NT2/D1 (cell line): ENCODE data around the gene SDHAF4.
"Not testable (repeated sequence)": the region's sequence is repeated elsewhere in the genome, so short reads cannot be mapped to it uniquely, and the experiment has no call there.

ENCODE experiments used
- DNase-seq: peaks from one replicate; pipeline ENCODE4 v3.0.0-alpha.2; 2011; ENCODE audit warnings: low read depth, low spot score
- H3K27me3 ChIP-seq: 2 replicates; pipeline ENCODE4 v1.6.0; 2011; ENCODE audit warnings: mild to moderate bottlenecking; ENCODE audit not compliant: insufficient read length, insufficient read depth
- H3K36me3 ChIP-seq: 2 replicates; pipeline ENCODE4 v1.6.1; 2011; ENCODE audit warnings: mild to moderate bottlenecking, low read length, mixed read lengths; ENCODE audit not compliant: insufficient read depth, insufficient read length
- H3K4me1 ChIP-seq: 2 replicates; pipeline ENCODE4 v1.5.1; 2011; ENCODE audit not compliant: insufficient read depth, insufficient read length
- H3K4me3 ChIP-seq: 2 replicates; pipeline ENCODE4 v1.5.1; 2011; ENCODE audit warnings: low read depth; ENCODE audit not compliant: insufficient read length
- H3K9ac ChIP-seq: 2 replicates; pipeline ENCODE4 v1.6.0; 2011; ENCODE audit warnings: low read depth; ENCODE audit not compliant: insufficient read length
- H3K9me3 ChIP-seq: 2 replicates; pipeline ENCODE4 v1.5.1; 2011; ENCODE audit warnings: mild to moderate bottlenecking, low read length; ENCODE audit not compliant: insufficient read depth
- SUZ12 ChIP-seq: IDR thresholded peaks from 2 replicates; pipeline ENCODE4 v1.6.1; 2011; ENCODE audit not compliant: insufficient read length, insufficient read depth; ENCODE audit errors: extremely low read depth
- YY1 ChIP-seq: IDR thresholded peaks from 2 replicates; pipeline ENCODE4 v1.6.1; 2011; ENCODE audit not compliant: insufficient read length, insufficient read depth
- ZNF274 ChIP-seq: IDR thresholded peaks from 2 replicates; pipeline ENCODE4 v1.6.1; 2011; ENCODE audit warnings: mild to moderate bottlenecking, low read depth, low read length

The SDHAF4 gene

GRCh38 chr6:70557998-70558397 is 8.7 kb upstream of the SDHAF4 start:
- Histone ChIP-seq H3K4me1 (no peaks in the 10 kb centered on the region), H3K27me3 (no peaks in the 10 kb centered on the region), H3K9ac (no peak overlapping the region), H3K4me3 (no peak overlapping the region), H3K36me3 (peaks cover 2% of the 10 kb centered on the region), H3K9me3 (no peaks in the 10 kb centered on the region)
- DNase-seq = no peak
- no peak for TF ChIP-seq YY1

DNA sequence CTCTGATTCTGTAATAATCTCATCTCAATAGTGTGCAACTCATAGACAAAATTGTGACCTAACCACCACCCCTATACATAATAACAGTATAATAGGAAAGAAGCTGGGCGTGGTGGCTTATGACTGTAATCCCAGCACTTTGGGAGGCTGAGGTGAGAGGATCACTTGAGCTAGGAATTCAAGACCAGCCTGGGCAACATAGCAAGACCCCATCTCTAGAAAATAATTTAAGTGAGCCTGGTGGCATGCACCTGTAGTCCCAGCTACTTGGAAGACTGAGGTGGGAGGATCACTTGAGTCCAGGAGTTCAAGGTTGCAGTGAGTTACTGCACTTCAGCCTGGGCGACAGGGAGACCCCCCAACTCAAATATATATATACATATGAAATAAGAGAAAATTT is 4.3 kb upstream of the SDHAF4 start:
- H3K4me1 ChIP-seq, H3K9ac ChIP-seq, DNase-seq, H3K36me3 ChIP-seq, H3K4me3 ChIP-seq, H3K27me3 ChIP-seq, H3K9me3 ChIP-seq: not testable (repeated sequence)

- DNase-seq = no peak
- Histone ChIP-seq H3K27me3 (no peaks in the 10 kb centered on the region), H3K36me3 (peaks cover 9% of the 10 kb centered on the region), H3K9me3 (no peaks in the 10 kb centered on the region), H3K4me1 (no peaks in the 10 kb centered on the region), H3K4me3 (no peak overlapping the region), H3K9ac (no peak overlapping the region)
- TF ChIP-seq SUZ12 (no peak), ZNF274 (no peak), YY1 (no peak)
Measured at GRCh38 chr6:70563530-70563929, 3.2 kb upstream of the SDHAF4 start.

DNA sequence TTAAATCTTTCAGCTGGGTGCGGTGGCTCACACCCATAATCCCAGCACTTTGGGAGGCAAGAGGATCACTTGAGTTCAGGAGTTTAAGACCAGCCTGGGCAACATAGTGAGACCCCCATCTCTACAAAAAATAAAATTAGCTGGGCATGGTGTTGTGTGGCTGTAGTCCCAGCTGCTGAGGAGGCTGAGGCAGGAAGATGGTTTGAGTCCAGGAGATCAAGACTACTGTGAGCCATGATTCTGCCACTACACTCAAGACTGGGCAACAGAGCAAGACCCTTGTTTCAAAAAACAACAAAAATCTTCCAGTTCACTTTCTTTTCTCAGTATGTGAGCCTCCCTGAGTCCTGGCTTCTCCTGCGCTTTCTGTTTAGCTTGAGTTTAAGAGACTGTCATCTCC is 7.9 kb downstream of the SDHAF4 start:
- no peak for TF ChIP-seq SUZ12
- TF ChIP-seq YY1 = no peak
- no peak for TF ChIP-seq ZNF274

DNA sequence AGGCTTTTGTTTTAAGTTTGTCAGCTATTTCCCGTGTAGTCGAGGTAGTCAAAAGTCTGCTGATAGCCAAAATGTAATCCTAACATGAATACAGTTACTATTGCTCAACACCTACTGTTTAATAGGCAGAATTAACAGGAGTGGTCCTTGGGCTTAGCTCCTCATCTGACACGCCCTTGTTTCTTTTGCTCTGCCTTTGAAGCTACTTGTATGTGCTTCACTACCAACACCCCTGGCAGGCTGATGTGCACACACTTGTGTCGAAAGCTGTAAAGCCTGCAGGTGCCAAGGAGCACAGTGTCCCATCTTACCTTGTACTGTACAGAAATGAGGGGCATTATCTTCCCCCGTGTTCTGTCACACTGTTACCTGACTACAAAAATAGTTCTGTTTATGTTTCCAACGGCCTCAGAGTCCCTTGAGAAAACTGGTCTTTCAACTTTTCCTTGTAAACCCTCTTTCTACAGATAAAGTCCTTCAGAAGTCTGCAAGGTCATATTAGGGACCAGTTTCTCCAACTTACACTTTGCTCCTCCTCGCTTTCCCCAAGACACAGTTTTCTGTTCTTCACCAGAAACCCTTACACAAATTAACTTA is 9.3 kb downstream of the SDHAF4 start:
- H3K4me3 ChIP-seq = no peak overlapping the region
- H3K9me3 ChIP-seq = no peaks in the 10 kb centered on the region
- peaks cover 11% of the 10 kb centered on the region for H3K36me3 ChIP-seq
- TF ChIP-seq ZNF274 (no peak), YY1 (no peak), SUZ12 (no peak)
- H3K27me3 ChIP-seq = no peaks in the 10 kb centered on the region
- H3K9ac ChIP-seq = no peak overlapping the region
- DNase-seq = no peak
- H3K4me1 ChIP-seq = no peaks in the 10 kb centered on the region

More for the DNA sequence above, 7.9 kb downstream of the SDHAF4 start:
- Histone ChIP-seq H3K27me3 (no peaks in the 10 kb centered on the region), H3K36me3 (peaks cover 1% of the 10 kb centered on the region), H3K4me1 (no peaks in the 10 kb centered on the region), H3K4me3 (no peak overlapping the region), H3K9me3 (no peaks in the 10 kb centered on the region), H3K9ac (no peak overlapping the region)
- no peak for DNase-seq

DNA sequence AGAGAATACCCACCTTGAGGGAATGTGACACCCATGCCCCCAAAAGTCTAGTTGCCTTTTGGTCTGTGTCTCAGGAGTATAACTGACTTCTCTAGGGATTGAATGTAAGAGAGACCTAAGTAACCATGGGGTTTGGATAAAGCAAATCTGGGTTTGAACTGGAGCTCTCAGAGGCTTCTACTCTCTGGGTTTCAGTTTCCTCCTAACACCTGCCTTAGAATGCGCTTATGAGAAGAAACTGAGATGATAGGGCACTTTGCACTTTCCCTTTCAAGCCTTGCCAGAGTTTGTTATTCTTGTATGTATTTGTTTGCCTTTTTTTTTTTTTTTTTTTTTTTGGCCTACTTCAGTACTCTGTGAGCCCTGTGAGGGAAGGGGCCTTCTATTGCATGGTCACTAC is 19.4 kb downstream of the SDHAF4 start:
- Histone ChIP-seq H3K4me1 (no peaks in the 10 kb centered on the region), H3K9me3 (no peaks in the 10 kb centered on the region), H3K27me3 (no peaks in the 10 kb centered on the region), H3K9ac (no peak overlapping the region), H3K36me3 (peaks cover 16% of the 10 kb centered on the region), H3K4me3 (no peak overlapping the region)
- TF ChIP-seq YY1 (no peak), SUZ12 (no peak), ZNF274 (no peak)
- DNase-seq = no peak

DNA sequence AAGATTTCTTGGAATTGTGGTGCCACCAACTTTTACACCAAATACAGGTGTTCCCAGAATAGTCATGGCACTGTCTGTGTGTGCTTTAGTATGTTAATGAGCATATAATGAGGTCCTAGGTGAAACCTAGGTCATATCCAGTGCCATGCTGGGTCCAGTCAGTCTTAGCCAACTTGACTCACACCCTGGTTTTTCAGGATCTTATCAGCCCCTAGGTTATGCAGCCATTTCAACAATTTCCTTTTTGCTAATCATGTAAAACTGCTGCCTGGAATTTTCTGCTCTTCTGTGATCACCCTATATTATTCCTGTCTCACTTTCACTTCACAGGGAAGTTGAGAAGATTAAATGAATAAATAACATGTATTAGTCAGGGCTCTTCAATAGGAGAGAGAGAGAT is 23.7 kb downstream of the SDHAF4 start:
- H3K27me3 ChIP-seq = no peaks in the 10 kb centered on the region
- H3K4me1 ChIP-seq = no peaks in the 10 kb centered on the region
- TF ChIP-seq SUZ12 (no peak), ZNF274 (no peak), YY1 (no peak)
- no peak overlapping the region for H3K4me3 ChIP-seq
- H3K9ac ChIP-seq = no peak overlapping the region
- peaks cover 5% of the 10 kb centered on the region for H3K36me3 ChIP-seq
- no peaks in the 10 kb centered on the region for H3K9me3 ChIP-seq
- DNase-seq = no peak

- H3K36me3 ChIP-seq = peaks cover 5% of the 10 kb centered on the region
- H3K4me1 ChIP-seq = no peaks in the 10 kb centered on the region
- H3K9ac ChIP-seq = no peak overlapping the region
- H3K4me3 ChIP-seq = no peak overlapping the region
- no peak for DNase-seq
- TF ChIP-seq ZNF274 = no peak
- no peaks in the 10 kb centered on the region for H3K27me3 ChIP-seq
- H3K9me3 ChIP-seq = no peaks in the 10 kb centered on the region
Measured at GRCh38 chr6:70592391-70593117, 25.8 kb downstream of the SDHAF4 start.
